ENCODE results near the gene RNPS1.

DNA sequence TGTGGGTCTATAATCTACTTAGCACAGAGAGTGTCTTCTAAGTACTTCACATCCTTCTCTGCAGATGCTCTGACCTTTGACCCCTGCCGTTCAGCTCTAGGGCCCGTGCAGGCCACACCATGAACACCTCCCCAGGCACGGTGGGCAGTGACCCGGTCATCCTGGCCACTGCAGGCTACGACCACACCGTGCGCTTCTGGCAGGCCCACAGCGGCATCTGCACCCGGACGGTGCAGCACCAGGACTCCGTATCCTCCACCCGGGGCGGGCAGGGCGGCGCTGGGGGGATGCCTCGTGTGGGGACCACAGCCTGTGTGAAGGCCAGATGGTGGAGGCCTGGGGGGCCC is 62.0 kb downstream of the RNPS1 start:
- TF ChIP-seq SP1 (IDR thresholded peaks at IDR 0.05) (no peak), SUZ12 (IDR thresholded peaks at IDR 0.05) (no peak), FOXM1 (IDR thresholded peaks at IDR 0.05; ENCODE audit: borderline replicate concordance) (no peak), BHLHE40 (IDR thresholded peaks at IDR 0.05; ENCODE audit: borderline replicate concordance) (no peak), LEF1 (IDR thresholded peaks at IDR 0.05; ENCODE audit: borderline replicate concordance) (no peak), ZNF384 (IDR thresholded peaks at IDR 0.05) (no peak), TARDBP (IDR thresholded peaks at IDR 0.05) (no peak), NFRKB (IDR thresholded peaks at IDR 0.05) (no peak)

Measured in HEK293T (cell line).